AG09319 (cell line): Measurements from ENCODE around the gene SRD5A1.

Source experiments
- DNase-seq: peaks from one replicate; pipeline ENCODE4 v3.0.0-alpha.2; 2010; ENCODE audit warnings: low read depth; ENCODE audit errors: extremely low read depth
- TF ChIP-seq, protein P1 (sequence below): IDR thresholded peaks from 2 replicates; pipeline ENCODE4 v1.5.1; 2011; ENCODE audit warnings: low read depth, mild to moderate bottlenecking, inconsistent platforms, low read length, moderate library complexity

Gene SRD5A1

GRCh38 chr5:6590581-6590980 is 42.7 kb upstream of the SRD5A1 start:
- DNase-seq: no peak
- TF ChIP-seq, protein P1, sequence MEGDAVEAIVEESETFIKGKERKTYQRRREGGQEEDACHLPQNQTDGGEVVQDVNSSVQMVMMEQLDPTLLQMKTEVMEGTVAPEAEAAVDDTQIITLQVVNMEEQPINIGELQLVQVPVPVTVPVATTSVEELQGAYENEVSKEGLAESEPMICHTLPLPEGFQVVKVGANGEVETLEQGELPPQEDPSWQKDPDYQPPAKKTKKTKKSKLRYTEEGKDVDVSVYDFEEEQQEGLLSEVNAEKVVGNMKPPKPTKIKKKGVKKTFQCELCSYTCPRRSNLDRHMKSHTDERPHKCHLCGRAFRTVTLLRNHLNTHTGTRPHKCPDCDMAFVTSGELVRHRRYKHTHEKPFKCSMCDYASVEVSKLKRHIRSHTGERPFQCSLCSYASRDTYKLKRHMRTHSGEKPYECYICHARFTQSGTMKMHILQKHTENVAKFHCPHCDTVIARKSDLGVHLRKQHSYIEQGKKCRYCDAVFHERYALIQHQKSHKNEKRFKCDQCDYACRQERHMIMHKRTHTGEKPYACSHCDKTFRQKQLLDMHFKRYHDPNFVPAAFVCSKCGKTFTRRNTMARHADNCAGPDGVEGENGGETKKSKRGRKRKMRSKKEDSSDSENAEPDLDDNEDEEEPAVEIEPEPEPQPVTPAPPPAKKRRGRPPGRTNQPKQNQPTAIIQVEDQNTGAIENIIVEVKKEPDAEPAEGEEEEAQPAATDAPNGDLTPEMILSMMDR: no peak

GRCh38 chr5:6591671-6592288 is 41.5 kb upstream of the SRD5A1 start:
- TF ChIP-seq, protein P1: no peak
- no peak for DNase-seq

GRCh38 chr5:6592601-6593000 is 40.6 kb upstream of the SRD5A1 start:
- TF ChIP-seq, protein P1: no peak
- DNase-seq: no peak

- no peak for DNase-seq
- TF ChIP-seq, protein P1: no peak
Measured at GRCh38 chr5:6593148-6594016, 39.9 kb upstream of the SRD5A1 start.

DNA sequence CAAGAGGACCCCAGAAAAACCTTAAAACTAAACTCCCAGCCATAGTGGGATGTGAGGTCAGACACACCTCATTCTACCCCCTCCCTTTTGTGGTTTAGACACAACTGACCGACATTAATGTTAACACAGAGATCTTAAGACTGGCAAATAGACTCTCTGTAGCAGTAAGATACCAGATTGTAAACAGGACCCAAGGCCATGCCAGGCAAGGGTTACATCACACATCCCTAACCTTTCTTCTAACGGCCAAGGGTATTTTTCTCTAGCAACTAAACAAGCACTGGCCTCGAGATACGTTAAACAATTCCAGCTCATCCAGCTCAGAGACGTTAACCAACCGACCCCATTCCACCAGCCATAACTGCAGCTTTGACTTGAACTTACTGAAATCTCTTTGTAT is 39.2 kb upstream of the SRD5A1 start:
- no peak for DNase-seq
- TF ChIP-seq, protein P1: no peak

- DNase-seq: no peak
- TF ChIP-seq, protein P1: no peak
Measured at GRCh38 chr5:6595405-6595804, 37.8 kb upstream of the SRD5A1 start.

- DNase-seq: no peak
- TF ChIP-seq, protein P1: no peak
Measured at GRCh38 chr5:6596388-6596787, 36.9 kb upstream of the SRD5A1 start.
